ENCODE results near the gene TMEM270. TPM values are rescaled to one million over a fixed set of nuclear protein-coding genes. Genes with fewer than 3 reads are reported as not detected.

TMEM270 gene
- total and polyA plus RNA-seq, 8 donors, result not detected

GRCh38 chr7:73904219-73905137 lies 43.5 kb downstream of the TMEM270 start:
- Histone ChIP-seq H3K9me3 (no peaks in the 10 kb centered on the region), H3K4me1 (no peaks in the 10 kb centered on the region), H3K36me3 (no peaks in the 10 kb centered on the region), H3K27ac (no peak overlapping the region), H3K27me3 (no peaks in the 10 kb centered on the region), H3K4me3 (no peak overlapping the region)
- intact Hi-C loops (cut with DNase I), result no loop called here
- DNase-seq, result peak in 1 of 4 donors; percentile 28
- ATAC-seq, result no peak
- no peak for TF ChIP-seq CTCF (IDR thresholded peaks at IDR 0.05)

GRCh38 chr7:73905360-73905759 lies 44.4 kb downstream of the TMEM270 start:
- no peak overlapping the region for H3K27ac ChIP-seq
- intact Hi-C loops (cut with DNase I), result no loop called here
- no peaks in the 10 kb centered on the region for H3K4me1 ChIP-seq

GRCh38 chr7:73906874-73907273 lies 45.9 kb downstream of the TMEM270 start:
- no peak for TF ChIP-seq CTCF (IDR thresholded peaks at IDR 0.05)
- Histone ChIP-seq H3K36me3 (no peaks in the 10 kb centered on the region), H3K4me1 (no peaks in the 10 kb centered on the region), H3K9me3 (no peaks in the 10 kb centered on the region), H3K4me3 (no peak overlapping the region), H3K27ac (no peak overlapping the region), H3K27me3 (no peaks in the 10 kb centered on the region)
- ATAC-seq (no peak), DNase-seq (peak in 2 of 4 donors; percentile 20 to 27)
- intact Hi-C loops (cut with DNase I), result no loop called here

More at GRCh38 chr7:73905360-73905759, 44.4 kb downstream of the TMEM270 start:
- Histone ChIP-seq H3K9me3 (no peaks in the 10 kb centered on the region), H3K4me3 (no peak overlapping the region), H3K27me3 (no peaks in the 10 kb centered on the region), H3K36me3 (no peaks in the 10 kb centered on the region)
- ATAC-seq, result no peak
- peak in 1 of 4 donors; percentile 22 for DNase-seq
- TF ChIP-seq CTCF (IDR thresholded peaks at IDR 0.05), result no peak

- ATAC-seq (no peak), DNase-seq (peak in 2 of 4 donors; percentile 6 to 8)
- Histone ChIP-seq H3K27ac (no peak overlapping the region), H3K27me3 (no peaks in the 10 kb centered on the region), H3K9me3 (no peaks in the 10 kb centered on the region), H3K4me1 (no peaks in the 10 kb centered on the region), H3K4me3 (no peak overlapping the region), H3K36me3 (no peaks in the 10 kb centered on the region)
- no peak for TF ChIP-seq CTCF (IDR thresholded peaks at IDR 0.05)
- intact Hi-C loops (cut with DNase I), result no loop called here
Measured at GRCh38 chr7:73907554-73908122, 46.7 kb downstream of the TMEM270 start.

- no peak overlapping the region for H3K4me3 ChIP-seq
- no peaks in the 10 kb centered on the region for H3K27me3 ChIP-seq
- H3K36me3 ChIP-seq, result no peaks in the 10 kb centered on the region
- intact Hi-C loops (cut with DNase I), result no loop called here
- no peaks in the 10 kb centered on the region for H3K4me1 ChIP-seq
- TF ChIP-seq CTCF (IDR thresholded peaks at IDR 0.05), result no peak
- no peak overlapping the region for H3K27ac ChIP-seq
- DNase-seq, result peak in 2 of 4 donors; percentile 26 to 68
- no peaks in the 10 kb centered on the region for H3K9me3 ChIP-seq
- ATAC-seq, result no peak
Measured at GRCh38 chr7:73908123-73908611, 47.2 kb downstream of the TMEM270 start.

Measured in left lung (tissue), 10 donors.